Smooth muscle cell of bladder (primary cell): ENCODE data around the gene OR9Q2. TPM values are rescaled to one million over a fixed set of nuclear protein-coding genes. Genes with fewer than 3 reads are reported as not detected.

Experiments
- total RNA-seq: library from RNA; depleted of rRNA; stranded (reverse); fragments of >200 nt; gene quantifications from 2 replicates; pipeline ENCODE4 v1.2.3, GENCODE V29; 2014

The OR9Q2 gene, protein sequence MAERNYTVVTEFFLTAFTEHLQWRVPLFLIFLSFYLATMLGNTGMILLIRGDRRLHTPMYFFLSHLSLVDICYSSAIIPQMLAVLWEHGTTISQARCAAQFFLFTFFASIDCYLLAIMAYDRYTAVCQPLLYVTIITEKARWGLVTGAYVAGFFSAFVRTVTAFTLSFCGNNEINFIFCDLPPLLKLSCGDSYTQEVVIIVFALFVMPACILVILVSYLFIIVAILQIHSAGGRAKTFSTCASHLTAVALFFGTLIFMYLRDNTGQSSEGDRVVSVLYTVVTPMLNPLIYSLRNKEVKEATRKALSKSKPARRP
- not detected in 2 replicates for total RNA-seq

DNA sequence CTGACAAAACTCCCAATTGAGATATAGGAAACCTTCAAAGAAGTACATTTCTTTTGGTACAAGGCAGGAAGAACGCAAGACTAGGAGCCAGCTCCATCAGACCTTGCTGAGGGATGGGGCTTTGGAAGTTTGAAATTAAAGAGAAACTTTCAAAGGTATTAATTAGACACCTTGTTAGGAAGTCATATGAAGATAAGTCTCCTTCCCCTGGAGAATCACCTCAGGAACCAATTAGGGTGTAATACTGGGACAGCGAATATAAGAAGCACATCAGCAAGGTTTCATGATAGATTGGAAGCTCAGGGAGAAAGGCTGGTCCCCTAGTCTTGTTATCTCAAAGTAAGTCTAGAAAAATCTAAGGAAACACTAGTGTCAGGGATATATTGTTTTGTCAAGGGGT, at the start of gene OR9Q2:
OR9Q2 (plus strand) TSS at position 301 of the 400 bp plus-strand sequence. CDS start 1,421 bp downstream, outside the sequence.

DNA sequence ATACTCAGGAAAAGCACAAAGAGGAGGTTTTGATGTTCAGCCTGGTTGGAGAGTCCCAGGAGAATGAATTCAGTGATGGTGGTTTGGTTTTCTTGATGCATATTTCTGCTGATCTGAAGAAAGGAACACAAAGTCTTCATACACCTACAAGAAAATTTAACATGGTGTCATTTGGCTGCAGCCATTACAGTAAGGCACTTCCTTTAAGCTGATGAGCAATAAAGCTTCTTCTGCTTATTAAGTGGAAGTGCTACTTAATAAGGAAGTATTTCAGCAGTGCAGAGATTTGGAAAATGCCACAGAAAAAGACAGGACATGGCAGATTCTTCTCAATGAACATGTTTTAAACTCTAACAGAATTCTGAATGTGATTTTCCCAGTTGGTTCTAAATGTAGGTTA, 15.2 kb downstream of the OR9Q2 start, which contains the start of gene OR1S2:
OR1S2 (minus strand) TSS at position 101 of the 400 bp plus-strand sequence; CDS start at position 101, 0 bp downstream.

DNA sequence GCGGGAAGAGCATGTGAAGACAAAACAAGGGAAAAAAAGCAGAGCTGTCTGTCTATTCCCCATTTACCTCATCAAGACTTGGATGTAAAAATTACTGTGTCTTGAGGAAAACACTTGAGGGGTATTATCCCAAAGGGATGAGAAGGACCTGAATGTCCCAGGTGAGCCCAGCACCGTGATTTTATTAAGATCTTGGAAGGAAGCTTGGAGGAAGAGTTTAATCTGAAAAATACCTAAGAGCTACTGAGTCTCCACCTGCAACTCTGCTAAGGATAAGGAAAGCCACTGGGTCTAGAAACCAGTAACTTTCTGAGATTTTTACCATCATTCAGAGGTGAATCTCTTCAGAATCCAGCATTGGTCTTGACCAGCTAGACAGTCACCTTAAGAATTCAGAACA, 23.6 kb downstream of the OR9Q2 start, which contains the start of gene OR1S1:
OR1S1 (plus strand) TSS at position 301 of the 400 bp plus-strand sequence.

Other genes starting within 250 kb of the OR9Q2 start
- not detected in 2 replicates for gene OR9Q1, start 165.2 kb upstream of the OR9Q2 start, total RNA-seq
- gene OR6Q1, start 158.1 kb upstream of the OR9Q2 start, total RNA-seq: not detected in 2 replicates
- not detected in 2 replicates for gene OR9I1, start 63.5 kb upstream of the OR9Q2 start, total RNA-seq
- gene OR1S2, start 15.1 kb downstream of the OR9Q2 start, total RNA-seq: not detected in 2 replicates
- gene OR1S1, start 23.6 kb downstream of the OR9Q2 start, total RNA-seq: not detected in 2 replicates
- not detected in 2 replicates for gene OR10Q1, start 39.8 kb downstream of the OR9Q2 start, total RNA-seq
- gene OR10W1, start 79.2 kb downstream of the OR9Q2 start, total RNA-seq: not detected in 2 replicates
- not detected in 2 replicates for gene OR5B17, start 170.0 kb downstream of the OR9Q2 start, total RNA-seq
- gene OR5B3, start 217.8 kb downstream of the OR9Q2 start, total RNA-seq: not detected in 2 replicates
- not detected in 2 replicates for gene OR5B2, start 239.1 kb downstream of the OR9Q2 start, total RNA-seq